Measurements from ENCODE around the gene IGSF9B. TPM values are rescaled to one million over a fixed set of nuclear protein-coding genes. Genes with fewer than 3 reads are reported as not detected.

The IGSF9B gene
- total RNA-seq, 1 donor from 2014 or later, result 209 TPM

DNA sequence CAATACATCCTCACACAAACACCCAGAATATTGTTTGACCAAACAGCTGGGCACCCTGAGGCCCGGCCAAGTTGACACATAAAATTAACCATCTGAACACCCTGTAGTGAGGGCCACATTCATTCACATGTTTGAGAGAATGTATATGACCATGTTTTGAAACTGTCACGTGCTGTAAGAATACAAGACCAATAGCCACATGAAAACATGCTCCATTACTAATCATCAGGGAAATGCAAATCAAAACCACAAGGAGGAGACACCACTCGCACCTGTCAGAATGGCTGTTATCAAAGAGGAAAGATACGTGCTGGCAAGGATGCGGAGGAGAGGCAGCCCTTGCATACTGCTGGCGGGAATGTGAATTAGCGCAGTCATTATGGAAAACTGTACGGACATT is 38.3 kb upstream of the IGSF9B start:
- H3K27me3 Mint-ChIP-seq (ENCODE audit: unreplicated experiment), result peaks cover 5% of the 10 kb centered on the region
- no peak for DNase-seq
- H3K4me3 Mint-ChIP-seq (ENCODE audit: unreplicated experiment), result no peak overlapping the region
- H3K36me3 Mint-ChIP-seq (ENCODE audit: unreplicated experiment), result no peaks in the 10 kb centered on the region
- H3K27ac Mint-ChIP-seq (ENCODE audit: unreplicated experiment), result no peak overlapping the region
- peaks cover 7% of the 10 kb centered on the region for H3K9me3 Mint-ChIP-seq (ENCODE audit: unreplicated experiment)
- TF ChIP-seq, protein P1, sequence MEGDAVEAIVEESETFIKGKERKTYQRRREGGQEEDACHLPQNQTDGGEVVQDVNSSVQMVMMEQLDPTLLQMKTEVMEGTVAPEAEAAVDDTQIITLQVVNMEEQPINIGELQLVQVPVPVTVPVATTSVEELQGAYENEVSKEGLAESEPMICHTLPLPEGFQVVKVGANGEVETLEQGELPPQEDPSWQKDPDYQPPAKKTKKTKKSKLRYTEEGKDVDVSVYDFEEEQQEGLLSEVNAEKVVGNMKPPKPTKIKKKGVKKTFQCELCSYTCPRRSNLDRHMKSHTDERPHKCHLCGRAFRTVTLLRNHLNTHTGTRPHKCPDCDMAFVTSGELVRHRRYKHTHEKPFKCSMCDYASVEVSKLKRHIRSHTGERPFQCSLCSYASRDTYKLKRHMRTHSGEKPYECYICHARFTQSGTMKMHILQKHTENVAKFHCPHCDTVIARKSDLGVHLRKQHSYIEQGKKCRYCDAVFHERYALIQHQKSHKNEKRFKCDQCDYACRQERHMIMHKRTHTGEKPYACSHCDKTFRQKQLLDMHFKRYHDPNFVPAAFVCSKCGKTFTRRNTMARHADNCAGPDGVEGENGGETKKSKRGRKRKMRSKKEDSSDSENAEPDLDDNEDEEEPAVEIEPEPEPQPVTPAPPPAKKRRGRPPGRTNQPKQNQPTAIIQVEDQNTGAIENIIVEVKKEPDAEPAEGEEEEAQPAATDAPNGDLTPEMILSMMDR (IDR thresholded peaks at IDR 0.05; ENCODE audit: partially characterized antibody, unreplicated experiment), result no peak
- peaks cover 18% of the 10 kb centered on the region for H3K4me1 Mint-ChIP-seq (ENCODE audit: low read depth, unreplicated experiment)

- H3K4me3 Mint-ChIP-seq (ENCODE audit: unreplicated experiment), result no peak overlapping the region
- H3K27me3 Mint-ChIP-seq (ENCODE audit: unreplicated experiment), result peaks cover 5% of the 10 kb centered on the region
- TF ChIP-seq, protein P1 (IDR thresholded peaks at IDR 0.05; ENCODE audit: partially characterized antibody, unreplicated experiment), result no peak
- no peak overlapping the region for H3K27ac Mint-ChIP-seq (ENCODE audit: unreplicated experiment)
- H3K36me3 Mint-ChIP-seq (ENCODE audit: unreplicated experiment), result peaks cover 4% of the 10 kb centered on the region
- H3K9me3 Mint-ChIP-seq (ENCODE audit: unreplicated experiment), result peaks cover 10% of the 10 kb centered on the region
- no peak for DNase-seq
- peaks cover 22% of the 10 kb centered on the region for H3K4me1 Mint-ChIP-seq (ENCODE audit: low read depth, unreplicated experiment)
Measured at GRCh38 chr11:133993921-133994320, 37.2 kb upstream of the IGSF9B start.

DNA sequence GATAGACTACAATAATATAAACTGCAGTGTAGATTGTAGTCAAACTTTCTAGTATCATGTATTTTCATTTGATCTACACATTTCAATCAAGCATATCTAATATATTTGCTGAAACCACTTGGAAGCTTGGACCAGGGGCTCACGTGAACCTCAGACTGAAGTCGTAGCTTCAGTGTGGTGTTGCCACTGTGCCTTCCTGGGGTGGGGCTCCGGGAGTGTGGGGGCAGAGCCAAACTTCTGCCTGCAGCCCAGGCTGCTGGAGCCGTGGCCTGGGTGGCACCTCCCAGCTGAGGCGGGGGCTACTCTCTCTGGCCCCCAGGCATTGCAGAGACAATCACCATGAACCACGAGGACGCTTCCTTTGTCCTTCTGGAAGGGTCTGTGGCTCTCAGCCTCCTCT is 36.3 kb upstream of the IGSF9B start:
- TF ChIP-seq, protein P1 (IDR thresholded peaks at IDR 0.05; ENCODE audit: partially characterized antibody, unreplicated experiment), result no peak
- Mint-ChIP-seq H3K36me3 (ENCODE audit: unreplicated experiment) (peaks cover 4% of the 10 kb centered on the region), H3K9me3 (ENCODE audit: unreplicated experiment) (peaks cover 10% of the 10 kb centered on the region), H3K27ac (ENCODE audit: unreplicated experiment) (no peak overlapping the region), H3K4me3 (ENCODE audit: unreplicated experiment) (no peak overlapping the region), H3K27me3 (ENCODE audit: unreplicated experiment) (peaks cover 5% of the 10 kb centered on the region), H3K4me1 (ENCODE audit: low read depth, unreplicated experiment) (peaks cover 22% of the 10 kb centered on the region)
- DNase-seq, result no peak

DNA sequence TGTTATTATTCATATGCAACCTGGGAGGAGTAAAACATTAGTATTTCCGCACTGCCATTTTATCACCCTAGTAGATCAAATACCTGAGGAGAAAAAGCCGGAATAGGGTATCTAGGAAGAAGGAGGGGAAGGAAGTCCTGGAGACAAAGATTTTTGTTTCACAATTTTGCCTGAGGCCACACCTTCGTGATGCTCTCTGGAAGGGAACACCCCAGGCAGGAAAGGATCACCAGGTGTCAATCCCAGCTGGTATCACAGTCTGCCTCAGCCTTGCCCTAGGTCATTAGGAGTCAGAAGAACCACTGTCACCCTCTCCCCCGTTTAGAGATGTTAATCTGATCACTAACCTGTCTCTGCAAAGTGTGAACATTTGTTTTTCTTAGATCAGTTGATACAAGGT is 35.4 kb upstream of the IGSF9B start:
- Mint-ChIP-seq H3K27me3 (ENCODE audit: unreplicated experiment) (peaks cover 5% of the 10 kb centered on the region), H3K36me3 (ENCODE audit: unreplicated experiment) (peaks cover 4% of the 10 kb centered on the region), H3K27ac (ENCODE audit: unreplicated experiment) (no peak overlapping the region), H3K9me3 (ENCODE audit: unreplicated experiment) (peaks cover 10% of the 10 kb centered on the region), H3K4me1 (ENCODE audit: low read depth, unreplicated experiment) (peaks cover 18% of the 10 kb centered on the region), H3K4me3 (ENCODE audit: unreplicated experiment) (no peak overlapping the region)
- no peak for DNase-seq
- TF ChIP-seq, protein P1 (IDR thresholded peaks at IDR 0.05; ENCODE audit: partially characterized antibody, unreplicated experiment), result no peak

GRCh38 chr11:133991101-133991500 is 34.3 kb upstream of the IGSF9B start:
- Mint-ChIP-seq H3K27me3 (ENCODE audit: unreplicated experiment) (no peaks in the 10 kb centered on the region), H3K4me3 (ENCODE audit: unreplicated experiment) (no peak overlapping the region), H3K27ac (ENCODE audit: unreplicated experiment) (no peak overlapping the region), H3K9me3 (ENCODE audit: unreplicated experiment) (peaks cover 8% of the 10 kb centered on the region), H3K36me3 (ENCODE audit: unreplicated experiment) (peaks cover 4% of the 10 kb centered on the region), H3K4me1 (ENCODE audit: low read depth, unreplicated experiment) (peaks cover 23% of the 10 kb centered on the region)
- no peak for DNase-seq
- TF ChIP-seq, protein P1 (IDR thresholded peaks at IDR 0.05; ENCODE audit: partially characterized antibody, unreplicated experiment), result no peak
